Suprapubic skin (tissue), 4 donors: ENCODE results near the gene TBC1D16.

Experiments used
- POLR2A ChIP-seq, 2 donors: fragments of 450-650 bp; IDR thresholded peaks; one replicate each; pipeline ENCODE4 v1.6.1; 2017; ENCODE audit warnings: antibody characterized with exemption in 2 of 2, mild to moderate bottlenecking in 2 of 2, moderate library complexity in 2 of 2
- POLR2AphosphoS5 ChIP-seq, 3 donors: sonication (generic); formaldehyde crosslinking; IDR thresholded peaks; one replicate each; pipeline ENCODE4 v1.6.1; 2017; ENCODE audit warnings: antibody characterized with exemption in 3 of 3
- TF ChIP-seq, protein P1 (sequence below), 2 donors: fragments of 200-600 bp in 1 of 2; fragments of 450-650 bp in 1 of 2; sonication (generic) in 1 of 2; IDR thresholded peaks; one replicate each; pipeline ENCODE4 v1.5.1; 2016 to 2019; ENCODE audit warnings: antibody characterized with exemption in 2 of 2, mild to moderate bottlenecking in 1 of 2, moderate library complexity in 1 of 2

DNA sequence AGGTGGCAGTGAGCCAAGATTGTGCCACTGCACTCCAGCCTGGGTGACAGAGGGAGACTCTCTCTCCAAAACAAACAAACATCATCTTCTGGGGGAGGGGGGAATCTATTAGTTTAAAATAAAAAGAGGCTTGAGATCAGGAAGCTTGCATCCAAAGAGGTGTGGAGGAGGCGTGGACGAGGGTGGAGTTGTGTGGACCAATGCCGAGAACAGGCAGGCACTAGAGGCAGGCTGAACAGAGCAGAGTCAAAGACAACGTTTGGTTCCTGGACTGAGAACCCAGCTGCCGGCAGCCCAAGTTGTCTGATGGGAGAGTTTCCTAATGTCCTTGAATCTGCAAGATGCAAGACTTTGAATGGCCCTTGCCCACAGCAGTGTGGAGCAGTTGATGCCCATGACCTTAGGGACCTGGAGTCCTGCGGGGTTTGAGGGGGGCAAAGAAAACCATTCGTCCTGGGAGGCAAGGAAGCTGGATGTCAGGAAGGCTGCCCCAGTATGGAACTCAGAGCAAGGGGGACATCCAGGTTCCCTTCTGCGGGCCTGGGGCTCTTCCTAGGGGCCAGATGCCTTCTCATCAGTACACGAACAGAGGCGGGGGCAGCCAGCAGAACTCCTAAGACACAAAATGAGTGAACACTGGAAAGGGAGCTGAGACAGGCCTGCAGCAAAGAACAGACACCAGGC lies 9.2 kb downstream of the TBC1D16 start:
- TF ChIP-seq POLR2AphosphoS5 (IDR thresholded peaks at IDR 0.05) (no peak), POLR2A (IDR thresholded peaks at IDR 0.05) (no peak)
- TF ChIP-seq, protein P1, sequence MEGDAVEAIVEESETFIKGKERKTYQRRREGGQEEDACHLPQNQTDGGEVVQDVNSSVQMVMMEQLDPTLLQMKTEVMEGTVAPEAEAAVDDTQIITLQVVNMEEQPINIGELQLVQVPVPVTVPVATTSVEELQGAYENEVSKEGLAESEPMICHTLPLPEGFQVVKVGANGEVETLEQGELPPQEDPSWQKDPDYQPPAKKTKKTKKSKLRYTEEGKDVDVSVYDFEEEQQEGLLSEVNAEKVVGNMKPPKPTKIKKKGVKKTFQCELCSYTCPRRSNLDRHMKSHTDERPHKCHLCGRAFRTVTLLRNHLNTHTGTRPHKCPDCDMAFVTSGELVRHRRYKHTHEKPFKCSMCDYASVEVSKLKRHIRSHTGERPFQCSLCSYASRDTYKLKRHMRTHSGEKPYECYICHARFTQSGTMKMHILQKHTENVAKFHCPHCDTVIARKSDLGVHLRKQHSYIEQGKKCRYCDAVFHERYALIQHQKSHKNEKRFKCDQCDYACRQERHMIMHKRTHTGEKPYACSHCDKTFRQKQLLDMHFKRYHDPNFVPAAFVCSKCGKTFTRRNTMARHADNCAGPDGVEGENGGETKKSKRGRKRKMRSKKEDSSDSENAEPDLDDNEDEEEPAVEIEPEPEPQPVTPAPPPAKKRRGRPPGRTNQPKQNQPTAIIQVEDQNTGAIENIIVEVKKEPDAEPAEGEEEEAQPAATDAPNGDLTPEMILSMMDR (IDR thresholded peaks at IDR 0.05): no peak
